Prostate gland (tissue), 2 donors: ENCODE results near the gene BST1. TPM values are rescaled to one million over a fixed set of nuclear protein-coding genes. Genes with fewer than 3 reads are reported as not detected.

Source experiments
- DNase-seq: peaks from one replicate; pipeline ENCODE4 v3.0.0-alpha.2; 2019; ENCODE audit warnings: low spot score
- H3K27ac ChIP-seq, 2 donors: fragments of 200-600 bp; sonication (generic); 2 replicates each; pipeline ENCODE4 v1.5.1; 2017 to 2019
- H3K27me3 ChIP-seq: fragments of 200-600 bp; sonication (generic); replicated peaks from 2 replicates; pipeline ENCODE4 v1.5.1; 2019; ENCODE audit not compliant: insufficient read depth
- H3K36me3 ChIP-seq, 2 donors: fragments of 200-600 bp; sonication (generic); 1 replicate in 1 of 2; 2 replicates in 1 of 2; pipeline versions ENCODE4 v1.5.1 to v1.8.1; 2017 to 2019
- H3K4me1 ChIP-seq: fragments of 200-600 bp; sonication (generic); replicated peaks from 2 replicates; pipeline ENCODE4 v1.5.1; 2019
- H3K4me3 ChIP-seq, 2 donors: fragments of 200-600 bp; sonication (generic); 2 replicates each; pipeline ENCODE4 v1.5.1; 2017 to 2019
- H3K9me3 ChIP-seq: fragments of 200-600 bp; sonication (generic); 2 replicates; pipeline ENCODE4 v1.5.1; 2017
- CTCF ChIP-seq, 4 experiments: fragments of 200-600 bp in 2 of 4; fragments of 450-650 bp in 2 of 4; sonication (generic) in 2 of 4; IDR thresholded peaks; 1 replicate in 3 of 4; 2 replicates in 1 of 4; pipeline ENCODE4 v1.5.1; 2016 to 2019; ENCODE audit warnings: antibody characterized with exemption in 4 of 4, mild to moderate bottlenecking in 2 of 4, moderate library complexity in 2 of 4
- POLR2A ChIP-seq: fragments of 450-650 bp; IDR thresholded peaks from one replicate; pipeline ENCODE4 v1.6.1; 2016; ENCODE audit warnings: antibody characterized with exemption, mild to moderate bottlenecking
- POLR2AphosphoS5 ChIP-seq: sonication (generic); formaldehyde crosslinking; IDR thresholded peaks from one replicate; pipeline ENCODE4 v1.6.1; 2017; ENCODE audit warnings: antibody characterized with exemption
- WGBS: methylation state at CpG from one replicate; pipeline ENCODE4 v1.1.5; 2018; 5-methylcytosine and 5-hydroxymethylcytosine counted together
- intact Hi-C: fragments of 100-400 bp; cut with DNase I; formaldehyde crosslinking; loops from one replicate; pipeline ENCODE4 v1.14.2; 2022
- total RNA-seq, 2 donors: library from RNA; depleted of rRNA; stranded (reverse); fragments of >200 nt; gene quantifications; one replicate each; pipeline ENCODE4 v1.1.0, GENCODE V29; 2016

Gene BST1
- total RNA-seq, 2 donors from 2014 or later, result 1.1 to 2.3 TPM

- Histone ChIP-seq H3K27ac (no peak overlapping the region), H3K4me1 (no peaks in the 10 kb centered on the region), H3K9me3 (no peaks in the 10 kb centered on the region), H3K4me3 (no peak overlapping the region), H3K36me3 (no peaks in the 10 kb centered on the region), H3K27me3 (no peaks in the 10 kb centered on the region)
- no peak for DNase-seq
- intact Hi-C loops, result no loop called here
- WGBS, result 63% methylated on average over 8 of the region's 8 CpGs
- no peak for TF ChIP-seq POLR2A
- TF ChIP-seq POLR2AphosphoS5, result no peak
- TF ChIP-seq CTCF (IDR thresholded peaks at IDR 0.05), result no peak
These were observed 12.0 kb downstream of the BST1 start for GRCh38 chr4:15714646-15715435.

GRCh38 chr4:15716115-15716514 is 13.2 kb downstream of the BST1 start:
- intact Hi-C loops, result no loop called here
- WGBS, result 55% methylated on average over 3 of the region's 3 CpGs
- H3K36me3 ChIP-seq, result no peaks in the 10 kb centered on the region

GRCh38 chr4:15717086-15717485 is 14.2 kb downstream of the BST1 start:
- no peak overlapping the region for H3K4me3 ChIP-seq
- H3K27ac ChIP-seq, result no peak overlapping the region
- H3K36me3 ChIP-seq, result no peaks in the 10 kb centered on the region
- no peaks in the 10 kb centered on the region for H3K4me1 ChIP-seq
- H3K9me3 ChIP-seq, result no peaks in the 10 kb centered on the region
- DNase-seq, result no peak
- intact Hi-C loops, result no loop called here
- H3K27me3 ChIP-seq, result no peaks in the 10 kb centered on the region
- TF ChIP-seq POLR2AphosphoS5 (no peak), CTCF (IDR thresholded peaks at IDR 0.05) (no peak), POLR2A (no peak)
- WGBS, result 63% methylated on average over 6 of the region's 6 CpGs

More at GRCh38 chr4:15716115-15716514, 13.2 kb downstream of the BST1 start:
- TF ChIP-seq CTCF (IDR thresholded peaks at IDR 0.05) (no peak), POLR2A (no peak), POLR2AphosphoS5 (no peak)
- no peak for DNase-seq
- Histone ChIP-seq H3K27ac (no peak overlapping the region), H3K4me3 (no peak overlapping the region), H3K9me3 (no peaks in the 10 kb centered on the region), H3K4me1 (no peaks in the 10 kb centered on the region), H3K27me3 (no peaks in the 10 kb centered on the region)

GRCh38 chr4:15717657-15718416 is 15.0 kb downstream of the BST1 start:
- intact Hi-C loops, result no loop called here
- DNase-seq, result no peak
- Histone ChIP-seq H3K27ac (no peak overlapping the region), H3K4me3 (no peak overlapping the region), H3K9me3 (no peaks in the 10 kb centered on the region), H3K36me3 (no peaks in the 10 kb centered on the region), H3K4me1 (no peaks in the 10 kb centered on the region), H3K27me3 (no peaks in the 10 kb centered on the region)
- TF ChIP-seq POLR2A (no peak), POLR2AphosphoS5 (no peak), CTCF (IDR thresholded peaks at IDR 0.05) (no peak)
- WGBS, result 61% methylated on average over 3 of the region's 3 CpGs
